T47D (cell line): ENCODE data around the gene RPL7A.

ENCODE experiments used
- DNase-seq, 2 experiments: peaks; one replicate each; pipeline versions ENCODE4 v3.0.0 to v3.0.0-alpha.2; 2011 to 2012; ENCODE audit warnings: low read depth in 1 of 2, low spot score in 1 of 2
- JUND ChIP-seq: IDR thresholded peaks from 2 replicates; pipeline ENCODE4 v1.6.1; 2012; ENCODE audit warnings: low read depth
- in situ Hi-C: cut with HindIII; loops from 2 replicates; pipeline ENCODE4 v1.10.0; 2016; ENCODE audit warnings: low sequenced_read_pairs, low pct_unique_long_range_greater_than_20kb

Gene RPL7A

DNA sequence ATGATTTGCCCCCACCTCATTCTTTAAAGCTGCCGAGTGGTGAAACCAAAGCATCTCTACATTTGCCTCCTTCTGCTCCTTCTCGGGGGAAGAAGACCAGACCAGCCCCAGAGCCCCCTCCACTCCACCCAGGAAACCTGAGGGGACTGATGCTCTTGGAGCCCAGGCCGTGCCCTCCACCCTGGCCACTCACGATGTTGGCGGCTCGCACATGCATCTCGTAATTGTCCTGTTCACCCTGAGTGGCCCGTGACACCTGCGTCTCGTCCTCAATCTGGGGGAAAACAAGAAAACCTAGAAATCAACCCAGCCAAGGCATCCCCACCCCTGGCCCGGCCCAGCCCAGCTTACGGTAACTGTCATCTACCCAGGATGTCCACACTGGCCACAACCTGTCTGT lies 3.0 kb upstream of the RPL7A start:
- DNase-seq = no peak
- in situ Hi-C loops = no loop called here
- TF ChIP-seq JUND = no peak

DNA sequence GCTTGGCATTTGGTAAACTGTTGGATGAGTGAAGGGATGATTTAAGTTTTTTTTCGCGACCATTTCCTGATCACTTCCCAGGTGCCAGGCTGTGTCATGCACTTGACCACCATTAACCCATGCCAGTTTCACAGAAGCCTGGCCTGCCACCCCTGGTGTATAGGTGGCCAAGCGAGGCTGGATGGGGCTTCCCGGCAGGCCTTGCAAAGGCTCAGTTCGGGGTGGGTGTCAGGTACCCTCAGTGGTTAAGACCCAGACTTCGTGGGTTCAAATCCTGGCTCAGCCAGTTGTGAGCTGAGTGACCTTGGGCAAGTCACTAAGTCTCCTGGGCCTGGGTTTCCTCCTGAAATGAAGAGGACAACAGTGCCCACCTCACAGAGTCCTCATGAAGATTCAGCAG lies 2.4 kb upstream of the RPL7A start:
- in situ Hi-C loops = no loop called here
- DNase-seq = no peak
- no peak for TF ChIP-seq JUND

DNA sequence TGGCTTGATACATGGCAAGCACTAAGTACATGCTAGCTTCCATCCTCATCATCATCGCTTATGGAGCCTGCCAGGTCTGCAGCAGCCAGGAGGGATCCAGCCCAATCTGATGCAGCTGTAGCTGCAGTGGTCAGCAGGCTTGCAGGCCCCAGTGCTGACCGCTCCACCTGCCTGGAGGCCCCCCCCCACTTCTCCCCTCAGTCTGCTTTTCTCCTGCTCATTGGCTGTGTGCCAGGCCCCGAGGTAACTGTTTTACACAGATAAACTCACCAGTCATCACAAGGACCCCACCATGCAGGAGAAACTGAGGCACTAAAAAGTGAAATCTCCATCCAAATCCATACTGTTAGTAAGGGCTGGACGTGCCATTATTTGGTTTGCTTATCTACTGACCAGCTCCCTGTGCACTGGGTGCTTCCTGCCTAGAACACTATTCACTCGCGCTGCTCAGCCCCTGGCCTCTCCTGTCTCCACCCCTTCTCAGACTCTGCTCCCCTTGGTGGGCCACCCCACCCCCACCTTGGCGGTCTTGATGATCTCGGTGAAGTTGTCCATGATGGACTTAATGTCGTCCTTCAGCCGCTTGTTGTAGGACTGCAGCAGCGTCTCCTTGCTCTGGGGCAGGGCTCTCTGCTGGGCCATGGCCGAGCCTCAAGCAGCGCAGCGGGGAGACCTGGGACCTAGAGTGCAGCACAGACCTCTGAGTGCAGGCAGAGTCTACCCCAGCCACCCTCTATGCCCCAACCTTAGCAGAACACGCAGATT lies 1.8 kb upstream of the RPL7A start:
- DNase-seq = no peak
- TF ChIP-seq JUND = no peak
- in situ Hi-C loops = no loop called here

DNA sequence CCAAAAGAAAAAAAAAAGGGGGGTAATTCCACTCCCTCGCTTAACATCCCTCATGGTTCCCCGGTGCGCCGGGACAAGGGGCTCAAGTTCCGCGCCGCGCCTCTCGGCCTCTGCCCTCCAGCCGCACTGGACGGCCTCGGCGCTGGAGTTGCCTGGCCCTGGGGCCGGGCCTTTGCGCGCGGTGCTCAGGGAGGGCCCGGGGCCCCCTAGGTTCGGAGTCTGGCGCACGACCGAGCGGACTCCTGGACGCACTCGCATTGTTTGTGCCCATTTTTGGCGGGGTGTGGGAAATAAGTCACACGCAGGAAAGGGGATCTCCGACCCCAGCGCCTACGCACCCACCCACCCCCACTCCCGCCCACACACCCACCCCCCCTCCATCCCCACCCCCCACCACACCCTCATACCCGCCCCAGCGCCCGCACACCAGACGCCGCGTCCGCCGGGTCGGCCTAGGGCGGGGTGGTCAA lies 468 bp upstream of the RPL7A start:
- DNase-seq = peak; percentile 54 to 60
- no peak for TF ChIP-seq JUND
- in situ Hi-C loops = no loop called here

DNA sequence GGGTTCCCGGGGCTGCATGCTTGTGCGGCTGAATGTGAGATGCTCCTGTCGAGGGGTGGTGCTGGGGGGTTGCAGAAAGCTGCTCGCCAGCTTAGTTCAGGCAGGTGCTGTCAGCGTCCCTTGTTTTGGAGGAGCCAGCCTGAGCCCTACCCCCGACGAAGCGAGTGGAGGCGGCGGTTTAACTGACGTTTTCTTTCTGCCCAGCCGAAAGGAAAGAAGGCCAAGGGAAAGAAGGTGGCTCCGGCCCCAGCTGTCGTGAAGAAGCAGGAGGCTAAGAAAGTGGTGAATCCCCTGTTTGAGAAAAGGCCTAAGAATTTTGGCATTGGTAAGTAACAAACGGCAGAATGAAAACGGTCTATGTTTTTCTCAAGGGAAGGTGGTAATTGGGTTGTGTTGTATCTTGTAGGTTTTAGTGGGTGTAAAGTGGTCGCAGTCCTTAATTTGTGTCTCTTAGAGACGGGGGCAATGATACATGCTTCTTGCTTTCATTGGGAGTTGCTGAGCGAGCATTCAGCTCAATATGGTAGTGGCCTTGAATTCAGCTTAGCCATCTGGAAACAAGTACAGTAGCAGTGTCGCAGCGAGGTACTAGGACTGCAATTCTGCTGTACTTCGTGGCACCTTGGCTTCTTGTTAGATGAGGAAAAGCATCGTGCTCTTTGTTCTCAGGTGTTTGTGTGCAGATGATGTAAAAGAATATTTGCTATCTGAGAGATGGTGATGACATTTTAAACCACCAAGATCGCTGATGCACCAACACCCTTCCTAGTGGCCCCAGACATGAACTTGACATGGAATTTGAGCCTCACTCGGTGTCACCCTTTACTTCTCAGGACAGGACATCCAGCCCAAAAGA lies 928 bp downstream of the RPL7A start:
- no peak for DNase-seq
- no peak for TF ChIP-seq JUND
- in situ Hi-C loops = no loop called here

DNA sequence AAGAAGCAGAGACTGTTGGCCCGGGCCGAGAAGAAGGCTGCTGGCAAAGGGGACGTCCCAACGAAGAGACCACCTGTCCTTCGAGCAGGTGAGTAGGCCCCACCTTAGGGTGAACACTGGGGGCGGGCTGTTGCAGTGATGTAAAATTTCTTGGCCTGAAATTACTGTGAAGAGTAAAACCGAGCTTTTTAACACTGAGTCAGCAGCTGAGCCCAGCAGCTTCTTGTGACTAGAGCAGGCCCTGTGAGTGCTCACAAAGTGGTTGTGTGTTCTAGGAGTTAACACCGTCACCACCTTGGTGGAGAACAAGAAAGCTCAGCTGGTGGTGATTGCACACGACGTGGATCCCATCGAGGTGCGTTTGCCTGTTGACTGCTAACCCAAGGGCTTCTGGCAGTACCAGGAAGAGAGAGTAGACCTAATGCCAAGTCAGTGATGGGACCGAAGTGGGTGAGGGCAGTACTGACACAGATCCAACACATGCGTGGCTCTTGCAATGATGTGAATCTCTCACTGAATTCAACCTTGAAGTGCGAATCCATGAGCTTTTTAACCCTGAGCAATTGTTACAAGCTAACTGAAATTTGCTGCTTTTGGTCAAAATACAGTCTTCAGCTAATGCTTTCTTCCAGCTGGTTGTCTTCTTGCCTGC lies 2.1 kb downstream of the RPL7A start:
- no peak for TF ChIP-seq JUND
- no peak for DNase-seq
- in situ Hi-C loops = no loop called here

DNA sequence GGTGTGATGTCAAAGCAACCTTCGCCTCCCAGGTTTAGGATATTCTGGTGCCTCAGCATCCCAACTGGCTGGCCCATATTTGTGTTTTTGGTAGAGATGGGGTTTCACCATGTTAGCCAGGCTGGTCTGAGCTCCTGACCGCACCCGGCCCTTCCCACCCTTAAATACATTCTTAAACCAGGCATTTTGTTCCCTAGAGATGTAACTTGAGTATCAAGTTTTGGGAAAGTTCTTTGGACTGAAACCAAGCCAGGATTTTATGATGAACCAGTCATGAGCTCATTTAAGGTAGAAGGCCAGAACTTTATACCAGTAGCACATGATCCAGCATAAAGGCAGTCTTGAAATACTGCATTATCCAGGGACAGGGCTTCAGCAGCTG lies 3.5 kb downstream of the RPL7A start:
- no peak for TF ChIP-seq JUND
- no peak for DNase-seq
- in situ Hi-C loops = no loop called here

DNA sequence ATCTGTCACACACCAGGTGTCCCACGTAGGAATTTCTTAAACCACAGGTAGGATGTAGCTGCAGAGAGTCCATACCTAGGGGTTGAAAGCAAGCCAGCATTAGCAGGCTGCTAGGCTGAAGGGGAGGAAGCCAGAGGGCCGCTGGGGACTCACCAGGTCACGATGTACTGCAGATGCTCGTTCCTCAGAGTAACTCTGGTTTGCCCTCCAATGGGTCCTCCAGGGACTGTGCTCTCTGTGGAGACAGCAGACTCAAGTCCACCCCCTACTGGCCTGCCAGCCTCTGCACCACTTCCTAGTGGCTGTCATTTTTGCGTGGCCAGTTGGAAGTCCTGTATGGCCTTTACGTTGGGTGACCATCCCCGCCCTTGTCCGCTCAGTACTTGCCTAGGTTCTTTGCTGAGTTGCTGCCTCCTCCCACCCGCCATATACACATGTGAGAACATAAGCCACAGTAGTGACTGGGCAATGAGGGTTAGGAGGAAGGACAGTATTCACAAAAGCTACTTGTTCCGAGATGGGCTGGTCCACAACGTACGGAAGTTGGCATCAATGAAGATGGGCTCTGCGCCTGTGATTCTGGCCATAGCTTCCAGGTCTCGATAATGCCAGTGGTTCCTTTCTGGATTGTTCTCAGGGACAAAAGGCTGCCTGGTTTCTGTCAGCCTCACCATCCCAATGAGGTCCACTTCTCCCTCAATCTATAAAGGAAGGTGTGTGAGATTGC lies 4.1 kb downstream of the RPL7A start:
- in situ Hi-C loops = no loop called here
- no peak for TF ChIP-seq JUND
- peak in 1 of 2 experiments; percentile 78 for DNase-seq

DNA sequence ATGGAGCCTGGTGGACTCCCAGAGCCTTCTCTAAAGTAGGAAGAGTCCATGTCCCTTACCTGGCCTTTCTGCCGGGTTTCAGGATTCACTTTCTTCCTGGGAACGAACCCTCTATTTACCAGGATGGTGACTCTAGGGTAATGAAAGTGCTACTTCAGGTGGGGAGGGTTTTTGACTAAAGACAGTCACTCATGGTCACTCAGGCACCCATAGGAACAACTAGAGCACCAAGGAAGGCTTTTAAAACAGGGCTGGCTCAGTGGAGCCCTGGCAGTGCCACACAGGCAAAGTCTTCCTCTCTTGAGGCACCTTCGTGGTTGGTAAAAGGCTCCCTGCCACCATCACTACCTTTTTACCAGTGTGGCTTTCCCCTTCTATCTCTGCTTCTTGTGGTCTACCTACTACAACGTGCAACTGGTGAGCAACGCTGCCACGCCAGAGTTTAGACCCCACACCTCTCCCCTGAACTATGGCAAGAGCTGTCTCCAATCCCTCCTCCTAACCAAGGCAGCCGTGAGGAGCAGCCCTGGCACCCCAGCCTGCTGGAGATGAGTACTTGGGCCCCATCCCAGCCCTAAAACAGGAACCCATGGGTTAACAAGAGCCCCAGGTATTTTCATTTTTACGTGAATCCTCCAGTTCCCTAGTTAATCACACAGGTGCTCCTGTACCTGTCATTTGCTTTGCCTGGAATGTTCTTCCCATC lies 4.8 kb downstream of the RPL7A start:
- no peak for DNase-seq
- in situ Hi-C loops = no loop called here
- no peak for TF ChIP-seq JUND

DNA sequence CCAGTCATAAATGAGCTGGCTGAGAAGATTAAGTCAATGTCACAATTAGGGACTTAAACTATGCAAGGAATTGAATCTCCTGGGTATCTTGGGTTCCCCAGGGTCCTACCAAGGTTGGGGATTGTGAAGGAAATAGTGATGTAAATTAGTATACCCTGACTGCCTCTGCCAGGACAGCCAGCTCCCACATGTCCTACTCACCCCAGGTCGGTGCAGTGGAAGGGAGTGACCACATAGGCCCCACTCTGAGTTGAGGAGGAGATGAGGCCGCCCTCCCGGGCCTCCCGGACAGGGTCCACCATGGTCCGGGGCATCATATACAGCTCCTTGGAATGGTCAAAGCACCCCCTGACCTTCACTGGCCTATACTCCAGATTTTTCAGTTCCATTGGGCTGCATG lies 5.5 kb downstream of the RPL7A start:
- no peak for TF ChIP-seq JUND
- DNase-seq = no peak
- in situ Hi-C loops = no loop called here

DNA sequence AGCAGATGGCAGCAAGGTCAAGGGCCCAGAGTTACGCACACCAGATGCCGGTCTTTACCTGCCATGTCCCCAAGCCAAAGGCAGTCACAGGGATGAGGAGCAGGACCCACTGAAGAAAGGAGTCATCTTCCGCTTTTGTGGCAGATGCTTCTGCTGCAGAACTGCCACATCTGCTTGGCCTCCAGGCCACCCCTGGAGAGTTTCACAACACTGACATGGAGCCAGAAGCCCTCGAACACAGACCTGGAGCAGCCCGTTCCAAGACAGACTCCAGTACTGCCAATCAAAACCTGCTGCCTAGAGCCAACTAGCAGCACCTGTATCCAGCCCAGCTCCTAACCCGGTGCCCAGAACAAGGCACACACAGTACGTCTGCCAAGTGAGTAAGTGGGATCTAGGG lies 6.7 kb downstream of the RPL7A start:
- in situ Hi-C loops = no loop called here
- no peak for TF ChIP-seq JUND
- DNase-seq = no peak

DNA sequence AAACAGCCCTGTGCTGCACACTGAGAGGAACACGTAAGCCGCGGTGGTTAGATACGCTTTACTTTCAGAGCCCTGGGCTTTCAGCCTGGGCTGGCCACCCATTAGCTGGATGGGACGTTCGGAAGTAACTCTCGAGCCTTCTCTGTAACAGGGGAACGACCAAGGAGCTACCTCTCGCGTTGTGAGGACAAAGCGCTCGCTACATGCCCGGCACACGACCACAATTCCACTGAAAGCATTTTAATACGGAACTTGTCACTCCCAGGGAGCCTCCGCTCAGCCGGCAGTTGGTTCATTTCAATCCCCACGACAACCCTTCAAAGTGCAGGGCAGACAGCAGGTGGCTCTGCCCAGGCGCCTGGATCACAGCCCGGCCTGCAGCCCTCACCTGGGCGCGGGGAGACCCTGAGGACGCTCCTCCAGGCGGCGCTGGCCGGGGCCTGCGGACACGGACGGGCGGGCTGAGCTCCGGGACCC lies 7.9 kb downstream of the RPL7A start:
- peak in 1 of 2 experiments; percentile 46 for DNase-seq
- TF ChIP-seq JUND = no peak
- in situ Hi-C loops = no loop called here
